Transverse colon (tissue), 4 donors: ENCODE results near the gene IGSF6. TPM values are rescaled to one million over a fixed set of nuclear protein-coding genes. Genes with fewer than 3 reads are reported as not detected.

Experiments
- DNase-seq: peaks from one replicate; pipeline ENCODE4 v3.0.0-alpha.2; 2019
- H3K27ac ChIP-seq, 4 donors: fragments of 200-600 bp; sonication (generic); 2 replicates each; pipeline ENCODE4 v1.5.1; 2016 to 2018; ENCODE audit warnings: inconsistent platforms in 4 of 4
- H3K27me3 ChIP-seq: fragments of 200-600 bp; sonication (generic); 2 replicates; pipeline ENCODE4 v1.5.1; 2017; ENCODE audit warnings: inconsistent platforms
- H3K36me3 ChIP-seq, 4 donors: fragments of 200-600 bp; sonication (generic); 2 replicates each; pipeline ENCODE4 v1.5.1; 2017 to 2019; ENCODE audit warnings: inconsistent platforms in 4 of 4
- H3K4me1 ChIP-seq, 4 donors: fragments of 200-600 bp; sonication (generic); 2 replicates each; pipeline ENCODE4 v1.5.1; 2017 to 2020; ENCODE audit warnings: inconsistent platforms in 4 of 4
- H3K4me3 ChIP-seq, 4 donors: fragments of 200-600 bp; sonication (generic); 1 replicate in 1 of 4; 2 replicates in 3 of 4; pipeline versions ENCODE4 v1.5.1 to v1.6.1; 2017 to 2019; ENCODE audit warnings: inconsistent platforms in 4 of 4
- H3K9me3 ChIP-seq, 2 donors: fragments of 200-600 bp; sonication (generic); 2 replicates each; pipeline ENCODE4 v1.5.1; 2017 to 2019; ENCODE audit warnings: inconsistent platforms in 2 of 2
- EP300 ChIP-seq: sonication (generic); formaldehyde crosslinking; IDR thresholded peaks from one replicate; pipeline ENCODE4 v1.6.1; 2017; ENCODE audit warnings: antibody characterized with exemption, low read depth
- POLR2A ChIP-seq: fragments of 450-650 bp; IDR thresholded peaks from one replicate; pipeline ENCODE4 v1.6.1; 2016; ENCODE audit warnings: antibody characterized with exemption, mild to moderate bottlenecking, moderate library complexity
- POLR2AphosphoS5 ChIP-seq, 3 donors: sonication (generic); formaldehyde crosslinking; IDR thresholded peaks; one replicate each; pipeline ENCODE4 v1.6.1; 2016; ENCODE audit warnings: antibody characterized with exemption in 3 of 3
- WGBS, 2 donors: methylation state at CpG; one replicate each; pipeline ENCODE4 v1.1.5; 2018; ENCODE audit warnings: low coverage in 1 of 2; 5-methylcytosine and 5-hydroxymethylcytosine counted together
- in situ Hi-C, 4 donors: fragments of 200-750 bp; cut with MboI; loops; one replicate each; pipeline versions ENCODE4 v1.15.0 to v1.15.1; 2017; ENCODE audit warnings: low sequenced_read_pairs in 3 of 4, low pct_ligation_motif_present in 1 of 4, low pct_unique_long_range_greater_than_20kb in 1 of 4
- intact Hi-C: fragments of 100-400 bp; cut with DNase I; formaldehyde crosslinking; loops from one replicate; pipeline ENCODE4 v1.15.1; 2023; ENCODE audit warnings: low total_unique reads
- total RNA-seq, 4 donors: library from RNA; depleted of rRNA; stranded (reverse); fragments of >200 nt; gene quantifications; one replicate each; pipeline ENCODE4 v1.1.0, GENCODE V29; 2016
- TF ChIP-seq, protein P1 (sequence below), 5 experiments: fragments of 200-600 bp in 3 of 5; fragments of 450-650 bp in 2 of 5; sonication (generic) in 3 of 5; IDR thresholded peaks; 1 replicate in 2 of 5; 2 replicates in 3 of 5; pipeline ENCODE4 v1.5.1; 2016 to 2017; ENCODE audit warnings: antibody characterized with exemption in 5 of 5, inconsistent platforms in 3 of 5, mild to moderate bottlenecking in 2 of 5, moderate library complexity in 1 of 5

The IGSF6 gene
- total RNA-seq, 4 donors from 2014 or later, result 1.2 to 2.4 (median 2.2) TPM; not detected in 1

GRCh38 chr16:21603928-21604327 lies 48.5 kb downstream of the IGSF6 start:
- Histone ChIP-seq H3K4me1 (peaks cover 4 to 60% (median 24%) of the 10 kb centered on the region in 4 donors), H3K9me3 (no peaks in the 10 kb centered on the region), H3K4me3 (no peak overlapping the region), H3K36me3 (no peaks in the 10 kb centered on the region), H3K27me3 (no peaks in the 10 kb centered on the region), H3K27ac (no peak overlapping the region)
- TF ChIP-seq, protein P1, sequence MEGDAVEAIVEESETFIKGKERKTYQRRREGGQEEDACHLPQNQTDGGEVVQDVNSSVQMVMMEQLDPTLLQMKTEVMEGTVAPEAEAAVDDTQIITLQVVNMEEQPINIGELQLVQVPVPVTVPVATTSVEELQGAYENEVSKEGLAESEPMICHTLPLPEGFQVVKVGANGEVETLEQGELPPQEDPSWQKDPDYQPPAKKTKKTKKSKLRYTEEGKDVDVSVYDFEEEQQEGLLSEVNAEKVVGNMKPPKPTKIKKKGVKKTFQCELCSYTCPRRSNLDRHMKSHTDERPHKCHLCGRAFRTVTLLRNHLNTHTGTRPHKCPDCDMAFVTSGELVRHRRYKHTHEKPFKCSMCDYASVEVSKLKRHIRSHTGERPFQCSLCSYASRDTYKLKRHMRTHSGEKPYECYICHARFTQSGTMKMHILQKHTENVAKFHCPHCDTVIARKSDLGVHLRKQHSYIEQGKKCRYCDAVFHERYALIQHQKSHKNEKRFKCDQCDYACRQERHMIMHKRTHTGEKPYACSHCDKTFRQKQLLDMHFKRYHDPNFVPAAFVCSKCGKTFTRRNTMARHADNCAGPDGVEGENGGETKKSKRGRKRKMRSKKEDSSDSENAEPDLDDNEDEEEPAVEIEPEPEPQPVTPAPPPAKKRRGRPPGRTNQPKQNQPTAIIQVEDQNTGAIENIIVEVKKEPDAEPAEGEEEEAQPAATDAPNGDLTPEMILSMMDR (IDR thresholded peaks at IDR 0.05), result no peak
- no peak for TF ChIP-seq EP300
- TF ChIP-seq POLR2A, result no peak
- TF ChIP-seq POLR2AphosphoS5 (IDR thresholded peaks at IDR 0.05), result no peak
- DNase-seq, result no peak
- intact Hi-C loops (no loop called here), in situ Hi-C loops (no loop called here)
- 61 to 66% methylated on average over 2 to 3 of the region's 3 CpGs for WGBS, 2 donors

DNA sequence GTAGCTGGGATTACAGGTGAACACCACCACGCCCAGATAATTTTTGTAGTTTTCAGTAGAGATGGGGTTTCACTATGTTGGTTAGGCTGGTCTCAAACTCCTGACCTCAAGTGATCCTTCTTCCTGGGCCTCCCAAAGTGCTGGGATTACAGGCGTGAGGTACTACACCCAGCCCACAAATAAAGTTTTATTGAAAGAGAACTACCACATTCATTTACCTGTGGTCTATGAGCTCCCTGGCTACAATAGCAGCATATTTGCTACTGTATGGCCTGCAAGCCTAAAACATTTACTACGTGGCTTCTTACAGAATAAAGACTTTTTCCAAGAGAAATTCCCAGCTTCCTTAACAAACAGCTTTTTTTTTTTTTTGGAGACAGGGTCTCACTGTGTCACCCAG lies 49.6 kb downstream of the IGSF6 start:
- H3K9me3 ChIP-seq, result no peaks in the 10 kb centered on the region
- TF ChIP-seq EP300, result no peak
- TF ChIP-seq POLR2A, result no peak
- TF ChIP-seq, protein P1 (IDR thresholded peaks at IDR 0.05), result no peak
- TF ChIP-seq POLR2AphosphoS5 (IDR thresholded peaks at IDR 0.05), result no peak
- peaks cover 8 to 57% (median 26%) of the 10 kb centered on the region in 4 donors for H3K4me1 ChIP-seq
- no peaks in the 10 kb centered on the region for H3K27me3 ChIP-seq
- intact Hi-C loops (no loop called here), in situ Hi-C loops (no loop called here)
- no peaks in the 10 kb centered on the region for H3K36me3 ChIP-seq
- H3K27ac ChIP-seq, result no peak overlapping the region
- WGBS, 2 donors, result 84 to 90% methylated on average over 3 of the region's 3 CpGs
- no peak overlapping the region for H3K4me3 ChIP-seq
- no peak for DNase-seq

GRCh38 chr16:21600031-21600773 lies 52.2 kb downstream of the IGSF6 start:
- Histone ChIP-seq H3K27ac (peak overlapping the region; percentile 96 to 99 (median 98)), H3K9me3 (no peaks in the 10 kb centered on the region), H3K27me3 (no peaks in the 10 kb centered on the region), H3K4me3 (peak overlapping the region; percentile 83 to 95 (median 92)), H3K36me3 (no peaks in the 10 kb centered on the region), H3K4me1 (peaks cover 8 to 38% (median 16%) of the 10 kb centered on the region in 4 donors)
- DNase-seq, result no peak
- WGBS, 2 donors, result 0 to 1% methylated on average over 10 to 49 of the region's 52 CpGs
- TF ChIP-seq EP300 (no peak), POLR2A (peak; percentile 14), POLR2AphosphoS5 (IDR thresholded peaks at IDR 0.05) (peak in 2 of 3 donors; percentile 15 to 38)
- TF ChIP-seq, protein P1 (IDR thresholded peaks at IDR 0.05), result peak in 1 of 5 experiments; percentile 13
- intact Hi-C loops (no loop called here), in situ Hi-C loops (no loop called here)

DNA sequence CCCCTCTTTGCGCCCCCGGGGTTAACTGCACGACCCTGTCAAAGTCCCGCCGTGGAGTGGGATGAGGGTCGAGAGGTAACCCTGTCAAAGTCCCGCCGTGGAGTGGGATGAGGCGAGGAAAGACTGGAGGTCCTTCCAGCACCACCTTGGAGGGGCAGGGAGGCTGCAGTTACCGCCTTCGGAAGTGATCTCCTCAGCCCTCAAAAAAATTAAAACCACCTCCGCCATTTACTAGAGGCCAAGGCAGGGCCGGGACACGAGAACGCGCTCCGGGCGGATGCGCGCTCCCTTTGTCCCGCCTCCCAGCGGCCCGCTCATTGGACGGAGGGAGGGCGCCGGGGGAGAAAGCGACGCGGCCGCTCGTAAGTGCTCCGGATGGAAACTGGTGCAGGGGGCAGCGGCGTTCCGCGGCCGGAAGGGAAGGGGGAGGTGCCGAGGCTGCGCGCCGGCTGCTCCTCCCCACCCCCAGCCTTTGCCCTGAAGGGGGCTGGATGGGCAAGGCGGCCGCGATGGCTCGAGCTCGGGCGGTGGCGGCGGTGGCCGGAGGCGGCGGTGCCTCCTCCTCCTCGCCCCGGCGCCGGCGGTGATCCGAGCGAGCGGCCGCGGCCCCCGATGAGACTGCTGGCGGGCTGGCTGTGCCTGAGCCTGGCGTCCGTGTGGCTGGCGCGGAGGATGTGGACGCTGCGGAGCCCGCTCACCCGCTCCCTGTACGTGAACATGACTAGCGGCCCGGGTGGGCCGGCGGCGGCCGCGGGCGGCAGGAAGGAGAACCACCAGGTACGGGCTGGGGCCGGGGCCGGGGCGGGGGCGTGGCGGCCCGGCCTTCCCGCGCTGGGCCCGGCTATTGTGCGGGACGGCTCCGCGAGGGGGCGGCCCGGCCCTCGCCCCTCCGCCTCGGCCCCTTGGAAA lies 53.0 kb downstream of the IGSF6 start, which contains the start of gene METTL9:
METTL9 (plus strand) TSS at position 456 of the 909 bp plus-strand sequence; CDS start at position 613, 157 bp downstream.
- H3K9me3 ChIP-seq, result no peaks in the 10 kb centered on the region
- H3K4me1 ChIP-seq, result peaks cover 8 to 31% (median 16%) of the 10 kb centered on the region in 4 donors
- in situ Hi-C loops, result loop anchor here in 2 of 4 donors (10.0 to 25.0 kb wide), 2 partner anchors 45 to 113 kb away; no protein-coding TSS in a partner anchor
- TF ChIP-seq, protein P1 (IDR thresholded peaks at IDR 0.05), result peak in 1 of 5 experiments; percentile 24
- peak; percentile 80 for TF ChIP-seq POLR2A
- peak; percentile 80 to 87 (median 85) for TF ChIP-seq POLR2AphosphoS5 (IDR thresholded peaks at IDR 0.05)
- TF ChIP-seq EP300, result no peak
- peak within 1 kb of the TSS; percentile 96 to 99 (median 98) for H3K27ac ChIP-seq
- peak; percentile 95 for DNase-seq
- WGBS, 2 donors, result 0 to 1% methylated on average over 3 to 48 of the region's 100 CpGs
- intact Hi-C loops, result no loop called here
- peak within 1 kb of the TSS; percentile 83 to 95 (median 92) for H3K4me3 ChIP-seq
- no peaks in the 10 kb centered on the region for H3K36me3 ChIP-seq
- no peaks in the 10 kb centered on the region for H3K27me3 ChIP-seq
